NT2/D1 (cell line): ENCODE data around the gene MMP19.

ENCODE experiments used
- DNase-seq: peaks from one replicate; pipeline ENCODE4 v3.0.0-alpha.2; 2011; ENCODE audit warnings: low read depth, low spot score
- H3K27me3 ChIP-seq: 2 replicates; pipeline ENCODE4 v1.6.0; 2011; ENCODE audit warnings: mild to moderate bottlenecking; ENCODE audit not compliant: insufficient read length, insufficient read depth
- H3K36me3 ChIP-seq: 2 replicates; pipeline ENCODE4 v1.6.1; 2011; ENCODE audit warnings: mild to moderate bottlenecking, low read length, mixed read lengths; ENCODE audit not compliant: insufficient read depth, insufficient read length
- H3K4me1 ChIP-seq: 2 replicates; pipeline ENCODE4 v1.5.1; 2011; ENCODE audit not compliant: insufficient read depth, insufficient read length
- H3K4me3 ChIP-seq: 2 replicates; pipeline ENCODE4 v1.5.1; 2011; ENCODE audit warnings: low read depth; ENCODE audit not compliant: insufficient read length
- H3K9ac ChIP-seq: 2 replicates; pipeline ENCODE4 v1.6.0; 2011; ENCODE audit warnings: low read depth; ENCODE audit not compliant: insufficient read length
- H3K9me3 ChIP-seq: 2 replicates; pipeline ENCODE4 v1.5.1; 2011; ENCODE audit warnings: mild to moderate bottlenecking, low read length; ENCODE audit not compliant: insufficient read depth
- SUZ12 ChIP-seq: IDR thresholded peaks from 2 replicates; pipeline ENCODE4 v1.6.1; 2011; ENCODE audit not compliant: insufficient read length, insufficient read depth; ENCODE audit errors: extremely low read depth
- YY1 ChIP-seq: IDR thresholded peaks from 2 replicates; pipeline ENCODE4 v1.6.1; 2011; ENCODE audit not compliant: insufficient read length, insufficient read depth
- ZNF274 ChIP-seq: IDR thresholded peaks from 2 replicates; pipeline ENCODE4 v1.6.1; 2011; ENCODE audit warnings: mild to moderate bottlenecking, low read depth, low read length

The MMP19 gene

DNA sequence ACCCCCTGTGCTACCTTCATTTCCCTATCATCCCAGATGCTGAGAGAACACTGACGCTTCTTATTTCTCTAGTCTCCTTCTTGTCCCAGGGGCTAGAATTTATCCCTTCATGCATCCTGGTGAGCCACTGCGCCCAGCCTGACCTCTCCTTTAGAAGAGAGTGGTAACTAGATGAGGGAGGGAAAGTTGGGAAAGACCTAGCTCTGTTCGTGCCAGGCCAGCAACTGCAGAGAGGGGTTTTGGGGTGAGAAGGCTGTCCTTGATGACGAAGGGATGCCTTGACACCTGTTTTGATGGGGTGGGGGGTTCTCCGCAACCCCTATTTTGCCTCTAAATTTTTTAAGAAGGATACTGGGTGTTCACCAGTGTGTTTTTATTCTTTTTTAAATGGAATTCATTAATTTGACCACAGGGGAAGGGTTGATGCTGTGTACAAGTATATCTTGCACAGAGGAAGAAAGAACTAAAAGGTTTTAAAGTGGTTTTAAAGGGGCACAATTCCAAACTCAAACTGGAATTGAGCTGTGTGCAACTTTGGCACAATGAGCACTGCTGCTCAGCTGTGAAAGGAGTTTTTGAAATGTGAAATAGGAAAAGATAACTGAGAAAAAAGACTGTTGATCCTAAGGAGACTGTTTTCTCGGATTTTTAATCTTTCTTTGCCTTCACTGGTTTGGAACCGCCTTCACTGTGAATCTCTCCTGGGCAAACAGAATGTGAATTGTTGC lies 7.0 kb upstream of the MMP19 start:
- TF ChIP-seq SUZ12 (no peak), ZNF274 (no peak), YY1 (no peak)

DNA sequence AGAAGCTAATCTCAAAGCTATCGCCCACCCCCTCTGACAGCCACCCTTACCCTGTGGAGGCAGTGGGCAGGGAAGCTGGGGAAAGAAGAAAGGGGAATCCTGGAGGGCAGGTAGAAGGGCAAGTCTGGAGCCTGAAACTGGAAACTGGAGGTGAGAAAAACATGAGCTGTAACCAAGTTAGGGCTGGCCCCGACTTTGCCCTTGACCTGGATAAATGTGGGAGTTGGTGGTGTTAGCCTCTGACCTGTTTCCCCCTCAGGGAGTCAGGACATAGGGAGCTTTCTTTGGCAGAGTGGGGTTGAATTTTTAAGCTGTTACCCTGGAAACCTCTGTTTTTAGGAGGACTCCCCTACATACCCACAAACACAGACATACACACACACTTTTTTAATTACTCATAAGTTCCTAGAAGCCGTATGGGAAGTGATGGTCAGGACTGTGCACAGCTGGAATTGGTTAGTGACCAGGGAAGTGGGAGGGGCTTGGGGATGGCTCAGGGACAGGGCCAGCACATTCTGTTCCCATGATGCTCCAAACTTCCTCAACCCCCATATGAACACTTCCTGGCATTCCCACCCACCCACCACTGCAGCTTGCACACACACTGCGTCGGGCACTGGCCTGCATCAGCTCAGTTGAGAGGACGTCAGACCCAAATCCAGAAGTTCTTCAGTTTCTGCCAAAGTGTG lies 5.0 kb upstream of the MMP19 start:
- Histone ChIP-seq H3K27me3 (no peaks in the 10 kb centered on the region), H3K4me3 (no peak overlapping the region), H3K4me1 (peaks cover 7% of the 10 kb centered on the region), H3K36me3 (no peaks in the 10 kb centered on the region), H3K9ac (no peak overlapping the region), H3K9me3 (no peaks in the 10 kb centered on the region)
- TF ChIP-seq SUZ12 = no peak
- TF ChIP-seq YY1 = no peak
- TF ChIP-seq ZNF274 = no peak
- DNase-seq = no peak

More for the DNA sequence above, 7.0 kb upstream of the MMP19 start:
- Histone ChIP-seq H3K4me1 (peaks cover 3% of the 10 kb centered on the region), H3K27me3 (no peaks in the 10 kb centered on the region), H3K4me3 (no peak overlapping the region), H3K9me3 (no peaks in the 10 kb centered on the region), H3K36me3 (no peaks in the 10 kb centered on the region), H3K9ac (no peak overlapping the region)
- DNase-seq = no peak

DNA sequence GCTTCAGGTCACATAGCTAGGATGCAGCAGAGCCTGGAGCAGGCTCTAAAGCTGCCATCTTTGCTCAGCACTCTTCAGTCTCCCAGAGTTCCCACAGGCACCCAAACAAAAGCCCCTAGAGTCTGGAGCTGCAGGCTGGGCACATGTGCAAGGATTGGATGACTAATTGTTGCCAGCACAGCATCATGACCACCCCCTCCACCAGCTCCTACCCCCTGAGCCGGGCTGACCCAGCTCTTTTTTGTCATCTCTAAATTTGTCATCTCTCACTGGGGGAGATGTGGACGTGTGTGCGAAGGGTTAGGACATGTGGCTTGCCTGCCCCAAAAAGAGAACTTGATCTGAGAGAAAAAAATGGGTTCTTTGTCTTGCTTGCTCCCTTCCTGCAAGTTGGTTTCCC lies 4.3 kb upstream of the MMP19 start:
- Histone ChIP-seq H3K4me3 (no peak overlapping the region), H3K9ac (no peak overlapping the region), H3K36me3 (no peaks in the 10 kb centered on the region), H3K27me3 (no peaks in the 10 kb centered on the region), H3K4me1 (peaks cover 9% of the 10 kb centered on the region), H3K9me3 (no peaks in the 10 kb centered on the region)
- TF ChIP-seq YY1 (no peak), SUZ12 (no peak), ZNF274 (no peak)
- no peak for DNase-seq

DNA sequence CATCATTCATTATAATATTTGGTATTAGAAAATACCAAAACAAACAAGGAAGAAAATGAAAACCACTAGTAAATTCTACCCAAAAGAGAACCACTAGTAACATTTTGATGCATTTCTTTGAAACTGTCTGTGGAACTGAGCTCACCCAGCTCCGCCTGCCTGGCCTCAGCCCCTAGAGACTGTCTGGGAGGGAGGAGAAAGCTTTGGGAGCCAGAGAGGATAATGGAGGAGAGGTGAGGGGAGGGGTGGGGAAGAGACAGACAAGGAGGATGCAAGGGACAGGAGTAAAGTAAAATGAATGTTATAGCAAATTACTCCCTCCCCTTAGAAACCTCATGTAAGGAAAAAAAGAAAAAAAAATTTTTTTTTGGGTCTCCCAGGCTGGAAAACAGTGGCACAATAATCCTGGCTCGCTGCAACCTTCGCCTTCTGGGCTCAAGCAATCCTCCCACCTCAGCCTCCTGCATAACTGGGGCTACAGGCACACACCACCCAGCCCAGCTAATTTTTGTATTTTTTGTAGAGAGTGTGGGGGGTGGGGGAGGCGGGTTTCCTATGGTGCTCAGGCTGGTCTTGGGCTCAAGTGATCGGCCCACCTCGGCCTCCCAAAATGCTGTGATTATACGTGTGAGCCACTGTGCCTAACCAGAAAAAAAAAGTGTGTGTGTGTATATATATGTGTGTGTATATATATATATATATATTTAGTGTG lies 3.2 kb upstream of the MMP19 start:
- peaks cover 9% of the 10 kb centered on the region for H3K4me1 ChIP-seq
- no peak overlapping the region for H3K9ac ChIP-seq
- no peaks in the 10 kb centered on the region for H3K9me3 ChIP-seq
- H3K36me3 ChIP-seq = peaks cover 4% of the 10 kb centered on the region
- no peak for TF ChIP-seq YY1
- no peak for TF ChIP-seq ZNF274
- no peak for TF ChIP-seq SUZ12
- H3K4me3 ChIP-seq = no peak overlapping the region
- H3K27me3 ChIP-seq = no peaks in the 10 kb centered on the region
- DNase-seq = no peak

DNA sequence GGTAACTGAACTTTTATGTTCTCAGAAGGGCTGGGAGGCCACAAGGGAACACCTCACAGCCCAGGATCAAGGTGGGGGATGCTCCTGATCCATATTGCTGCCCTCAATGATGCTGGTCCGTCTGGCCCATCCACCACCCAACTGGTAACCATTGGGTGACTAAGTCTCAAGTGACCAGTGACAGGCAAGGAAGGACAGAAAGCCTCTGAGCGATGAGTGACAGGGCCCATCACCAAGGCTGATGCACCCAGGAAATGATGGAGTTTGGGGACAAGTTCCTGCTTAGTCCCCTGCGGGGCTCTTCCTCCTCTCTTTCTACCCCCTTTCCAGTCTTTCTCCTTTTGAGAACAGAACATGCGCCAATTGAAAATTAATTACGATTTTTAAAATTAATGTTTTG lies 2.6 kb upstream of the MMP19 start:
- H3K4me1 ChIP-seq = peaks cover 9% of the 10 kb centered on the region
- no peak overlapping the region for H3K9ac ChIP-seq
- TF ChIP-seq ZNF274 (no peak), SUZ12 (no peak), YY1 (no peak)
- no peaks in the 10 kb centered on the region for H3K27me3 ChIP-seq
- H3K36me3 ChIP-seq = peaks cover 10% of the 10 kb centered on the region
- no peaks in the 10 kb centered on the region for H3K9me3 ChIP-seq
- DNase-seq = no peak
- no peak overlapping the region for H3K4me3 ChIP-seq

DNA sequence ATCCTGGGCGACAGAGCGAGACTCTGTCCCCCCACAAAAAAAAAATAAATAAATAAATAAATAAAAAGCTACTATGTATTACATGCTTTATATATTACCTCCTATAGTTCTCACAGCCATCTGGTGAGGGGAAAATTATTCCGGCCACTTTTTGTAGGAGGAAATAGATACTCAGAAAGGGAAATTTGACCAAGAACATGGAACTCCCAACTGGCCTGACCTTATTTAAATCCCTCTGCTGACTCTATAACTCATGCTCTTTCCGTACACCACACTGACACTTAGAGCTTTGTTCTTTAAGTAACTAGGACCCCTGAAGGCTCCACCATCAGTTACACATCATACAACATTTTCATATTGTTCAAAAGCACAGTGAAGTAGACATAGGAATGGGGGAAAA lies 2.2 kb upstream of the MMP19 start:
- TF ChIP-seq SUZ12 = no peak
- no peak for TF ChIP-seq YY1
- TF ChIP-seq ZNF274 = no peak
- H3K9me3 ChIP-seq = no peaks in the 10 kb centered on the region
- H3K27me3 ChIP-seq = no peaks in the 10 kb centered on the region
- H3K4me1 ChIP-seq = peaks cover 9% of the 10 kb centered on the region
- no peak overlapping the region for H3K9ac ChIP-seq
- DNase-seq = no peak
- H3K36me3 ChIP-seq = peaks cover 12% of the 10 kb centered on the region
- no peak overlapping the region for H3K4me3 ChIP-seq

DNA sequence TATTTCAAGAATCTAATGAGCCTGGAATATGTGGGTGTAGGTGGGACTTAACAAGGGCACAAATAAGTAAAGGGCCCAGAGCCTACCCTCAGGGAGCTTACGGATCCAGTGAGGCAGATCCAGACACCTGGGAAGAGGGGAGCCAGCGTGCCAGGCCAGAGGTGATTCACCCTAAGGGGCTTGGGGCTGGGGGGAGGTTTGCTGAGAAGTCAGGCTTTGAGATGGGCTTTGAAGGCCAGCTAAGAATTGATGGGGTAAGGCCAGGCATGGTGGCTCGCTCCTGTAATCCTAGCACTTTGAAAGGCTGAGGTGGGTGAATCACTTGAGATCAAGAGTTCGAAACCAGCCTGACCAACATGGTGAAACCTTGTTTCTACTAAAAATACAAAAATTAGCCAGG lies 695 bp upstream of the MMP19 start:
- no peaks in the 10 kb centered on the region for H3K27me3 ChIP-seq
- H3K4me1 ChIP-seq = peaks cover 13% of the 10 kb centered on the region
- no peak for TF ChIP-seq SUZ12
- TF ChIP-seq ZNF274 = no peak
- TF ChIP-seq YY1 = no peak
- peaks cover 25% of the 10 kb centered on the region for H3K36me3 ChIP-seq
- no peaks in the 10 kb centered on the region for H3K9me3 ChIP-seq
- H3K4me3 ChIP-seq = no peak overlapping the region
- H3K9ac ChIP-seq = no peak overlapping the region
- no peak for DNase-seq
